NCI-H82 treated with DMSO at 0.1 percent for 48 hours (cell line): ENCODE results near the gene HIP1R.

Experiments
- DNase-seq: peaks from one replicate; lab custom pipeline; 2025; ENCODE audit not compliant: unreplicated experiment; lab: John Stamatoyannopoulos, UW

HIP1R gene

GRCh38 chr12:122834104-122834920, 945 bp upstream of the HIP1R start:
- DNase-seq = no peak

- no peak for DNase-seq
Measured at GRCh38 chr12:122835750-122836026, 431 bp downstream of the HIP1R start.

GRCh38 chr12:122836027-122836921, 1.0 kb downstream of the HIP1R start:
- no peak for DNase-seq

GRCh38 chr12:122837306-122838265, 2.3 kb downstream of the HIP1R start:
- no peak for DNase-seq

- DNase-seq = no peak
Measured at GRCh38 chr12:122838841-122839240, 3.6 kb downstream of the HIP1R start.

GRCh38 chr12:122839907-122840554, 4.8 kb downstream of the HIP1R start:
- no peak for DNase-seq

- no peak for DNase-seq
Measured at GRCh38 chr12:122840580-122841513, 5.6 kb downstream of the HIP1R start.

- no peak for DNase-seq
Measured at GRCh38 chr12:122841544-122842321, 6.5 kb downstream of the HIP1R start.

- DNase-seq = no peak
Measured at GRCh38 chr12:122842505-122843405, 7.5 kb downstream of the HIP1R start.

GRCh38 chr12:122843455-122843854, 8.2 kb downstream of the HIP1R start:
- DNase-seq = no peak

- no peak for DNase-seq
Measured at GRCh38 chr12:122844366-122844971, 9.2 kb downstream of the HIP1R start.

- no peak for DNase-seq
Measured at GRCh38 chr12:122845041-122845864, 10.0 kb downstream of the HIP1R start.

- no peak for DNase-seq
Measured at GRCh38 chr12:122845865-122846621, 10.8 kb downstream of the HIP1R start.

- DNase-seq = no peak
Measured at GRCh38 chr12:122846622-122847515, 11.6 kb downstream of the HIP1R start.

GRCh38 chr12:122847516-122847836, 12.2 kb downstream of the HIP1R start:
- no peak for DNase-seq
